ENCODE measurements around the gene KIF3A.
A peak's percentile ranks its signal among the peaks of the same experiment; 100 is the strongest.

Gene KIF3A

GRCh38 chr5:132736853-132737833, at the start of gene KIF3A:
Gene KIF3A (minus strand): TSS chr5:132737546. CDS start chr5:132737419, 127 bp downstream.
- peak; percentile 99 for DNase-seq (ENCODE audit: low read depth in 2 of 2)

- no peak for DNase-seq (ENCODE audit: low read depth in 2 of 2)
Measured at GRCh38 chr5:132787076-132787475, 49.7 kb upstream of the KIF3A start.

- DNase-seq (ENCODE audit: low read depth in 2 of 2), result no peak
Measured at GRCh38 chr5:132785864-132786263, 48.5 kb upstream of the KIF3A start.

- no peak for DNase-seq (ENCODE audit: low read depth in 2 of 2)
Measured at GRCh38 chr5:132785365-132785764, 48.0 kb upstream of the KIF3A start.

GRCh38 chr5:132782101-132782500, 44.8 kb upstream of the KIF3A start:
- DNase-seq (ENCODE audit: low read depth in 2 of 2), result no peak

- no peak for DNase-seq (ENCODE audit: low read depth in 2 of 2)
Measured at GRCh38 chr5:132781029-132781428, 43.7 kb upstream of the KIF3A start.

- DNase-seq (ENCODE audit: low read depth in 2 of 2), result no peak
Measured at GRCh38 chr5:132780577-132780976, 43.2 kb upstream of the KIF3A start.

GRCh38 chr5:132779961-132780360, 42.6 kb upstream of the KIF3A start:
- DNase-seq (ENCODE audit: low read depth in 2 of 2), result no peak

GRCh38 chr5:132778856-132779255, 41.5 kb upstream of the KIF3A start:
- no peak for DNase-seq (ENCODE audit: low read depth in 2 of 2)

- DNase-seq (ENCODE audit: low read depth in 2 of 2), result no peak
Measured at GRCh38 chr5:132778129-132778528, 40.8 kb upstream of the KIF3A start.

- DNase-seq (ENCODE audit: low read depth in 2 of 2), result peak; percentile 3 to 27
Measured at GRCh38 chr5:132777209-132778069, 40.1 kb upstream of the KIF3A start, which contains the start of gene SEPTIN8. Gene SEPTIN8 (minus strand): TSS chr5:132777239. CDS start chr5:132777137, 102 bp downstream.

- DNase-seq (ENCODE audit: low read depth in 2 of 2), result no peak
Measured at GRCh38 chr5:132776938-132777208, 39.5 kb upstream of the KIF3A start.

GRCh38 chr5:132776131-132776937, 39.0 kb upstream of the KIF3A start:
- DNase-seq (ENCODE audit: low read depth in 2 of 2), result no peak

- no peak for DNase-seq (ENCODE audit: low read depth in 2 of 2)
Measured at GRCh38 chr5:132775476-132775961, 38.2 kb upstream of the KIF3A start.

- no peak for DNase-seq (ENCODE audit: low read depth in 2 of 2)
Measured at GRCh38 chr5:132774896-132775295, 37.5 kb upstream of the KIF3A start.

- DNase-seq (ENCODE audit: low read depth in 2 of 2), result no peak
Measured at GRCh38 chr5:132774406-132774805, 37.1 kb upstream of the KIF3A start.

GRCh38 chr5:132773601-132774355, 36.4 kb upstream of the KIF3A start:
- no peak for DNase-seq (ENCODE audit: low read depth in 2 of 2)

GRCh38 chr5:132773114-132773513, 35.8 kb upstream of the KIF3A start:
- DNase-seq (ENCODE audit: low read depth in 2 of 2), result no peak

- no peak for DNase-seq (ENCODE audit: low read depth in 2 of 2)
Measured at GRCh38 chr5:132772291-132773070, 35.1 kb upstream of the KIF3A start.

GRCh38 chr5:132771503-132771998, 34.2 kb upstream of the KIF3A start:
- DNase-seq (ENCODE audit: low read depth in 2 of 2), result no peak
